Activated B cell treated with CpG ODN at 0.5 μM for 24 hours (primary cell): ENCODE data around the gene OSBPL10. TPM values are rescaled to one million over a fixed set of nuclear protein-coding genes. Genes with fewer than 3 reads are reported as not detected.

Experiments used
- ATAC-seq: fragments of 200-7000 bp; cut with Tn5 transposase; one replicate; pipeline ENCODE4 v1.10.0; 2021; ENCODE audit warnings: low read depth, mild to moderate bottlenecking, moderate library complexity
- CTCF ChIA-PET: fragments of 350-600 bp; sonication (Branson Sonifier 250); formaldehyde crosslinking; loops from one replicate; lab custom pipeline; 2021; ENCODE audit warnings: antibody characterized with exemption; lab: Charles Lee
- POLR2A ChIA-PET: fragments of 350-600 bp; sonication (Branson Sonifier 250); formaldehyde crosslinking; loops from one replicate; lab custom pipeline; 2021; ENCODE audit warnings: antibody characterized with exemption; lab: Charles Lee
- DNase-seq: peaks from one replicate; pipeline ENCODE4 v3.0.0; 2022
- H3K27ac Mint-ChIP-seq: one replicate; pipeline ENCODE4 v1.8.0; 2020; ENCODE audit warnings: mixed read lengths
- H3K27me3 Mint-ChIP-seq: one replicate; pipeline ENCODE4 v1.8.0; 2021; ENCODE audit warnings: mixed read lengths
- H3K36me3 Mint-ChIP-seq: one replicate; pipeline ENCODE4 v1.8.0; 2021; ENCODE audit warnings: low read depth, mixed read lengths
- H3K4me1 Mint-ChIP-seq: one replicate; pipeline ENCODE4 v1.8.0; 2021; ENCODE audit warnings: mixed read lengths
- H3K4me3 Mint-ChIP-seq: one replicate; pipeline ENCODE4 v1.8.0; 2020; ENCODE audit warnings: mild to moderate bottlenecking, mixed read lengths
- H3K9me3 Mint-ChIP-seq: one replicate; pipeline ENCODE4 v1.8.0; 2020; ENCODE audit warnings: mixed read lengths
- CTCF ChIP-seq: fragments of 200-600 bp; IDR thresholded peaks from one replicate; pipeline ENCODE4 v1.8.0; 2022; ENCODE audit warnings: antibody characterized with exemption, mild to moderate bottlenecking
- intact Hi-C: fragments of 100-400 bp; cut with micrococcal nuclease; formaldehyde crosslinking; loops from one replicate; pipeline ENCODE4 v1.15.1; 2024
- total RNA-seq: library from RNA; stranded (reverse); gene quantifications from 2 replicates; pipeline ENCODE4 v1.2.3, GENCODE V29; 2022

The OSBPL10 gene
- total RNA-seq, 1 donor from 2014 or later, result 137 TPM

- intact Hi-C loops, result no loop called here
- ChIA-PET CTCF (interaction anchor here (1.2 kb wide), 1 partner anchor 525 kb away, joined by 3 read pairs; no protein-coding TSS in a partner anchor), POLR2A (interaction anchor here (0.6 kb wide), 1 partner anchor 96 kb away, joined by 3 read pairs; the partner anchor contains the start of gene STT3B)
- no peaks in the 10 kb centered on the region for H3K9me3 Mint-ChIP-seq
- no peak for DNase-seq
- TF ChIP-seq CTCF, result no peak
- H3K4me1 Mint-ChIP-seq, result peaks cover 26% of the 10 kb centered on the region
- peak; percentile 34 for ATAC-seq
- H3K4me3 Mint-ChIP-seq, result peak overlapping the region; percentile 5
- H3K36me3 Mint-ChIP-seq, result peaks cover 77% of the 10 kb centered on the region
- no peaks in the 10 kb centered on the region for H3K27me3 Mint-ChIP-seq
- H3K27ac Mint-ChIP-seq, result peak overlapping the region; percentile 70
Measured at GRCh38 chr3:31629054-31629453, 352.0 kb downstream of the OSBPL10 start.

GRCh38 chr3:31625358-31625757 is 355.7 kb downstream of the OSBPL10 start:
- Mint-ChIP-seq H3K4me3 (no peak overlapping the region), H3K36me3 (peaks cover 72% of the 10 kb centered on the region), H3K9me3 (no peaks in the 10 kb centered on the region), H3K27me3 (no peaks in the 10 kb centered on the region), H3K27ac (no peak overlapping the region), H3K4me1 (peaks cover 54% of the 10 kb centered on the region)
- intact Hi-C loops, result no loop called here
- ChIA-PET CTCF (no interaction called here), POLR2A (no interaction called here)
- no peak for DNase-seq
- ATAC-seq, result no peak
- TF ChIP-seq CTCF, result no peak

GRCh38 chr3:31624083-31624709 is 356.9 kb downstream of the OSBPL10 start:
- Mint-ChIP-seq H3K4me1 (peaks cover 47% of the 10 kb centered on the region), H3K4me3 (no peak overlapping the region), H3K36me3 (peaks cover 71% of the 10 kb centered on the region), H3K9me3 (no peaks in the 10 kb centered on the region), H3K27me3 (no peaks in the 10 kb centered on the region), H3K27ac (no peak overlapping the region)
- no peak for ATAC-seq
- TF ChIP-seq CTCF, result no peak
- ChIA-PET POLR2A (no interaction called here), CTCF (no interaction called here)
- no peak for DNase-seq
- intact Hi-C loops, result no loop called here

- peaks cover 69% of the 10 kb centered on the region for H3K36me3 Mint-ChIP-seq
- H3K4me3 Mint-ChIP-seq, result no peak overlapping the region
- POLR2A ChIA-PET, result no interaction called here
- H3K9me3 Mint-ChIP-seq, result no peaks in the 10 kb centered on the region
- no peak overlapping the region for H3K27ac Mint-ChIP-seq
- TF ChIP-seq CTCF, result no peak
- CTCF ChIA-PET, result no interaction called here
- intact Hi-C loops, result no loop called here
- no peaks in the 10 kb centered on the region for H3K27me3 Mint-ChIP-seq
- H3K4me1 Mint-ChIP-seq, result peaks cover 36% of the 10 kb centered on the region
- ATAC-seq, result no peak
- no peak for DNase-seq
Measured at GRCh38 chr3:31622636-31623288, 358.3 kb downstream of the OSBPL10 start.

- no peak for DNase-seq
- CTCF ChIA-PET, result no interaction called here
- Mint-ChIP-seq H3K27me3 (no peaks in the 10 kb centered on the region), H3K9me3 (no peaks in the 10 kb centered on the region), H3K4me3 (no peak overlapping the region), H3K36me3 (peaks cover 67% of the 10 kb centered on the region), H3K4me1 (peaks cover 36% of the 10 kb centered on the region), H3K27ac (no peak overlapping the region)
- TF ChIP-seq CTCF, result no peak
- no peak for ATAC-seq
- intact Hi-C loops, result no loop called here
- POLR2A ChIA-PET, result no interaction called here
Measured at GRCh38 chr3:31621314-31621713, 359.7 kb downstream of the OSBPL10 start.
